SU-DHL-6 (cell line): ENCODE measurements around the gene CLECL1.
A peak's percentile ranks its signal among the peaks of the same experiment; 100 is the strongest.

Experiments used
- H2AFZ ChIP-seq: fragments of 200-600 bp; sonication (generic); 2 replicates; pipeline ENCODE4 v1.6.1; 2014; ENCODE audit warnings: low read depth, mild to moderate bottlenecking, moderate library complexity, mixed read lengths, antibody characterized with exemption, low read length; ENCODE audit not compliant: severe bottlenecking
- H3F3A ChIP-seq: fragments of 200-600 bp; shearing (Covaris generic); 2 replicates; pipeline ENCODE4 v1.6.0; 2016; ENCODE audit warnings: antibody characterized with exemption, mild to moderate bottlenecking; ENCODE audit not compliant: insufficient read depth
- H3K27ac ChIP-seq: fragments of 200-600 bp; sonication (generic); 2 replicates; pipeline ENCODE4 v1.5.1; 2016; ENCODE audit warnings: low read depth, mild to moderate bottlenecking, low read length, moderate library complexity, mixed read lengths
- H3K27me3 ChIP-seq: fragments of 200-600 bp; sonication (generic), shearing (Covaris generic); 2 replicates; pipeline ENCODE4 v1.6.0; 2014; ENCODE audit warnings: mild to moderate bottlenecking, low read length
- H3K36me3 ChIP-seq: fragments of 200-600 bp; sonication (generic); 2 replicates; pipeline ENCODE4 v1.6.1; 2014; ENCODE audit warnings: mild to moderate bottlenecking, low read length, mixed read lengths
- H3K4me2 ChIP-seq: fragments of 300-600, 200-600 bp; shearing (Covaris generic), sonication (generic); 2 replicates; pipeline ENCODE4 v1.6.0; 2014; ENCODE audit warnings: low read length, low read depth, mild to moderate bottlenecking; ENCODE audit not compliant: poor library complexity, severe bottlenecking
- H3K4me3 ChIP-seq: fragments of 200-600 bp; sonication (generic); 2 replicates; pipeline ENCODE4 v1.5.1; 2014; ENCODE audit warnings: antibody characterized with exemption, low read length, mild to moderate bottlenecking, mixed read lengths; ENCODE audit not compliant: insufficient read depth, poor library complexity, severe bottlenecking
- H3K79me2 ChIP-seq: fragments of 200-600 bp; sonication (generic); 2 replicates; pipeline ENCODE4 v1.6.1; 2014; ENCODE audit warnings: mild to moderate bottlenecking, low read length, moderate library complexity; ENCODE audit not compliant: insufficient read depth
- H3K9ac ChIP-seq: fragments of 200-600 bp; sonication (generic); 2 replicates; pipeline ENCODE4 v1.7.0; 2014; ENCODE audit warnings: mild to moderate bottlenecking, low read length
- H3K9me2 ChIP-seq: fragments of 200-600 bp; sonication (generic); replicated peaks from 2 replicates; pipeline ENCODE4 v1.6.1; 2014; ENCODE audit warnings: low read length; ENCODE audit not compliant: insufficient read depth
- H3K9me3 ChIP-seq: fragments of 200-600 bp; sonication (generic); 2 replicates; pipeline ENCODE4 v1.6.1; 2014; ENCODE audit warnings: low read length, mixed read lengths; ENCODE audit not compliant: insufficient read depth
- H4K20me1 ChIP-seq: fragments of 200-600 bp; sonication (generic); 2 replicates; pipeline ENCODE4 v1.6.1; 2014; ENCODE audit warnings: low read depth, mild to moderate bottlenecking, antibody characterized with exemption, low read length, moderate library complexity, mixed read lengths
- CTCF ChIP-seq: fragments of 200-600 bp; sonication (generic); IDR thresholded peaks from one replicate; pipeline ENCODE4 v1.5.1; 2017; ENCODE audit warnings: antibody characterized with exemption, mild to moderate bottlenecking, low read length, moderate library complexity; ENCODE audit not compliant: insufficient read depth, poor library complexity, severe bottlenecking
- EZH2phosphoT487 ChIP-seq: fragments of 200-600 bp; sonication (generic), shearing (Covaris generic); conservative IDR thresholded peaks from 2 replicates; pipeline ENCODE4 v1.6.1; 2018; ENCODE audit warnings: mild to moderate bottlenecking, antibody characterized with exemption, low read length, moderate library complexity, mixed read lengths

Gene CLECL1

GRCh38 chr12:9759694-9760093 lies 26.8 kb upstream of the CLECL1 start:
- H3K9ac ChIP-seq = no peak overlapping the region
- H3K9me3 ChIP-seq = no peaks in the 10 kb centered on the region
- H3K4me3 ChIP-seq = no peak overlapping the region
- H3F3A ChIP-seq = peaks cover 5% of the 10 kb centered on the region; the same call in 1 of the 2 replicates
- no peak overlapping the region for H3K27ac ChIP-seq
- no peaks in the 10 kb centered on the region for H3K27me3 ChIP-seq
- no peaks in the 10 kb centered on the region for H4K20me1 ChIP-seq
- H2AFZ ChIP-seq = no peak overlapping the region
- H3K79me2 ChIP-seq = no peaks in the 10 kb centered on the region
- TF ChIP-seq CTCF (no peak), EZH2phosphoT487 (no peak)
- peak overlapping the region; percentile 51 for H3K4me2 ChIP-seq
- no peaks in the 10 kb centered on the region for H3K36me3 ChIP-seq
- H3K9me2 ChIP-seq = no peaks in the 10 kb centered on the region

DNA sequence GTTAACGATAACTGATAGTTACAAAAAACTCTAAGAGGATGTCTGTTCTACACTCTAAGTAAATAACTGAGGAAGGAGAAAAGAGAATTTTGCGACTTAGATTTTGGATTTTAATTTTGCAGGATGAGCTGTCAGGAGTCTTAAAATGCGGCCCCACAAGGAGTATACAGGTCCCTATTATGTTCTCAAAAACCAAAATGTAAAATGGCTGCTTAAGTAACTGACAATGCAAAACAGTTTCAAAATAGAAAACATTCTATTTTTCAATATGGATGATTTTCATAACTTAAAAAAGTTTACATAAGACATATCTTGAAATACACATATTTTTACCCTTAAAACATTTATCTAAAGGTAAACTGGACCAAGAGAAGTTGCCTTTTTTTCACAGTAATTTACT lies 25.2 kb upstream of the CLECL1 start:
- H3K9me2 ChIP-seq = no peaks in the 10 kb centered on the region
- H2AFZ ChIP-seq = no peak overlapping the region
- peak overlapping the region; percentile 37 for H3K4me2 ChIP-seq
- H3F3A ChIP-seq = no peaks in the 10 kb centered on the region
- no peaks in the 10 kb centered on the region for H4K20me1 ChIP-seq
- no peaks in the 10 kb centered on the region for H3K9me3 ChIP-seq
- H3K27me3 ChIP-seq = no peaks in the 10 kb centered on the region
- no peak for TF ChIP-seq EZH2phosphoT487
- no peak for TF ChIP-seq CTCF
- no peak overlapping the region for H3K4me3 ChIP-seq
- H3K36me3 ChIP-seq = no peaks in the 10 kb centered on the region
- no peak overlapping the region for H3K27ac ChIP-seq
- H3K79me2 ChIP-seq = no peaks in the 10 kb centered on the region
- H3K9ac ChIP-seq = no peak overlapping the region

GRCh38 chr12:9757433-9758025 lies 24.6 kb upstream of the CLECL1 start:
- H3K36me3 ChIP-seq = no peaks in the 10 kb centered on the region
- H4K20me1 ChIP-seq = no peaks in the 10 kb centered on the region
- H3F3A ChIP-seq = no peaks in the 10 kb centered on the region
- TF ChIP-seq EZH2phosphoT487 = no peak
- no peak for TF ChIP-seq CTCF
- H3K27me3 ChIP-seq = no peaks in the 10 kb centered on the region
- H3K4me2 ChIP-seq = no peak overlapping the region
- H3K79me2 ChIP-seq = no peaks in the 10 kb centered on the region
- no peaks in the 10 kb centered on the region for H3K9me2 ChIP-seq
- no peak overlapping the region for H2AFZ ChIP-seq
- H3K9me3 ChIP-seq = no peaks in the 10 kb centered on the region
- no peak overlapping the region for H3K9ac ChIP-seq
- H3K4me3 ChIP-seq = no peak overlapping the region
- no peak overlapping the region for H3K27ac ChIP-seq
